Measurements from ENCODE around the gene PTEN.

PTEN gene

GRCh38 chr10:87925570-87925969 is 62.1 kb downstream of the PTEN start:
- no peak for DNase-seq

- DNase-seq, result no peak
Measured at GRCh38 chr10:87927091-87927490, 63.7 kb downstream of the PTEN start.

GRCh38 chr10:87928996-87929395 is 65.6 kb downstream of the PTEN start:
- DNase-seq, result no peak

GRCh38 chr10:87930141-87930540 is 66.7 kb downstream of the PTEN start:
- no peak for DNase-seq

- no peak for DNase-seq
Measured at GRCh38 chr10:87930934-87931835, 67.8 kb downstream of the PTEN start.

- no peak for DNase-seq
Measured at GRCh38 chr10:87931836-87932230, 68.4 kb downstream of the PTEN start.

- no peak for DNase-seq
Measured at GRCh38 chr10:87935290-87936141, 72.1 kb downstream of the PTEN start.

GRCh38 chr10:87940210-87940609 is 76.8 kb downstream of the PTEN start:
- DNase-seq, result no peak

GRCh38 chr10:87942884-87943527 is 79.6 kb downstream of the PTEN start:
- no peak for DNase-seq

GRCh38 chr10:87945984-87946383 is 82.6 kb downstream of the PTEN start:
- no peak for DNase-seq

GRCh38 chr10:87952612-87953011 is 89.2 kb downstream of the PTEN start:
- no peak for DNase-seq

- DNase-seq, result no peak
Measured at GRCh38 chr10:87956055-87956454, 92.6 kb downstream of the PTEN start.

GRCh38 chr10:87957702-87958101 is 94.3 kb downstream of the PTEN start:
- DNase-seq, result no peak

- DNase-seq, result no peak
Measured at GRCh38 chr10:87960230-87960629, 96.8 kb downstream of the PTEN start.

- no peak for DNase-seq
Measured at GRCh38 chr10:87961314-87961713, 97.9 kb downstream of the PTEN start.

GRCh38 chr10:87966459-87966858 is 103.0 kb downstream of the PTEN start:
- DNase-seq, result no peak

GRCh38 chr10:87973635-87974034 is 110.2 kb downstream of the PTEN start:
- no peak for DNase-seq

GRCh38 chr10:87974130-87974529 is 110.7 kb downstream of the PTEN start:
- DNase-seq, result no peak

- DNase-seq, result no peak
Measured at GRCh38 chr10:87974769-87975168, 111.3 kb downstream of the PTEN start.

GRCh38 chr10:87976101-87976743 is 112.8 kb downstream of the PTEN start:
- no peak for DNase-seq

- DNase-seq, result no peak
Measured at GRCh38 chr10:87978166-87978565, 114.7 kb downstream of the PTEN start.

GRCh38 chr10:87979847-87980246 is 116.4 kb downstream of the PTEN start:
- DNase-seq, result no peak

- DNase-seq, result no peak
Measured at GRCh38 chr10:87983716-87984115, 120.3 kb downstream of the PTEN start.
